ENCODE data around the gene FBRSL1.

Gene FBRSL1

GRCh38 chr12:132485619-132486018 lies 4.3 kb upstream of the FBRSL1 start:
- DNase-seq = no peak

GRCh38 chr12:132486168-132486567 lies 3.8 kb upstream of the FBRSL1 start:
- DNase-seq = no peak

- no peak for DNase-seq
These were observed 3.4 kb upstream of the FBRSL1 start for GRCh38 chr12:132486576-132486975.

GRCh38 chr12:132487311-132487741 lies 2.6 kb upstream of the FBRSL1 start:
- no peak for DNase-seq

- peak; percentile 25 for DNase-seq
These were observed 1.5 kb upstream of the FBRSL1 start for GRCh38 chr12:132488127-132489077.

- DNase-seq = peak; percentile 25
These were observed 811 bp upstream of the FBRSL1 start for GRCh38 chr12:132489078-132489601.

GRCh38 chr12:132490422-132491137 lies 629 bp downstream of the FBRSL1 start:
- DNase-seq = no peak

- DNase-seq = no peak
These were observed 1.2 kb downstream of the FBRSL1 start for GRCh38 chr12:132491138-132491663.

GRCh38 chr12:132491761-132492378 lies 1.9 kb downstream of the FBRSL1 start:
- no peak for DNase-seq

GRCh38 chr12:132492522-132492921 lies 2.6 kb downstream of the FBRSL1 start:
- DNase-seq = no peak

GRCh38 chr12:132492951-132493350 lies 3.0 kb downstream of the FBRSL1 start:
- no peak for DNase-seq

- no peak for DNase-seq
These were observed 3.7 kb downstream of the FBRSL1 start for GRCh38 chr12:132493482-132494178.

- no peak for DNase-seq
These were observed 4.6 kb downstream of the FBRSL1 start for GRCh38 chr12:132494294-132495164.

- DNase-seq = no peak
These were observed 5.2 kb downstream of the FBRSL1 start for GRCh38 chr12:132495165-132495544.

- no peak for DNase-seq
These were observed 5.8 kb downstream of the FBRSL1 start for GRCh38 chr12:132495629-132496357.

- DNase-seq = no peak
These were observed 6.4 kb downstream of the FBRSL1 start for GRCh38 chr12:132496358-132496669.

GRCh38 chr12:132496710-132497109 lies 6.8 kb downstream of the FBRSL1 start:
- no peak for DNase-seq

GRCh38 chr12:132497514-132498405 lies 7.8 kb downstream of the FBRSL1 start:
- DNase-seq = no peak

- no peak for DNase-seq
These were observed 9.0 kb downstream of the FBRSL1 start for GRCh38 chr12:132498931-132499330.

Measured in activated CD4-positive, alpha-beta T cell treated with anti-CD3 and anti-CD28 coated beads, Interleukin-2, amount 50 U/mL, for 16 hours (primary cell).